GM18526 (cell line): ENCODE measurements around the gene CC2D2B.

Source experiments
- POLR2A ChIP-seq: IDR thresholded peaks from 3 replicates; pipeline ENCODE4 v1.6.1; 2011; ENCODE audit not compliant: insufficient read length; ENCODE audit errors: extremely low read depth

Gene CC2D2B

DNA sequence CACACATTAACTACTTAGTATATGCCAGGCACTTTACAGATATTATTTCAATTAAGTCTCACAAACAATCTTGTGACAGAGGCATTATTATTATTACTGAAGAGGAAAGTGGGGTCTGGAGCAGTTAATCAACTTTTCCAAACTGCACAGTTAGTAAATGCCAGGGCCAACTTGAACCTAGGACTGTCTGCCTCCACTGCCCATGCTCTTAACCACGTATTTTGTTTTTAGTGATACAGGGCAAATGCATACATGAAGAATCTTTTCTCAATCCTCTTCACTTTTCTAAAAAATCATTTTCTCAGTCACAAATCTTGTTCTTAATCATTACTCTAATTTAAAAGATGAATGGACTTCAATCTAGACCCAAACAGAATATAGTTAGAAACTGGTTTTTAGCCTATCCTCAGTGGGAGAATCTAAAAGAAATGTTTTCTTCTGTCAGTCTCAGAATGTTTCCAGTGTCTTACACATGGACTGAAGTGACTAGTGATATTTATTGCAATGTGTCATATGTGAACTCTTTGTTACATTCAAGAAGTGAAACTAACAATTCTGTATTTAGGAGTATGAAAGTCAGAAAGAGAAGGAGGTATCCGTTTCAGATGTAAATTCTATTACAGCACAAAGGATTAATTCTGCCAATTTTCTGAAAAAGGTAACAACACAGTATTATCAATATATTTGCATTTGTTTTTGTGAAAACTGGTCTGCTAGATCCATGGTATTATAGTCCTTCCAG lies 80.1 kb downstream of the CC2D2B start:
- TF ChIP-seq POLR2A: no peak

GRCh38 chr10:95988702-95989101 lies 80.9 kb downstream of the CC2D2B start:
- TF ChIP-seq POLR2A: no peak

- TF ChIP-seq POLR2A: no peak
Measured at GRCh38 chr10:95998255-95998784, 90.5 kb downstream of the CC2D2B start.

GRCh38 chr10:96013956-96014355 lies 106.2 kb downstream of the CC2D2B start:
- no peak for TF ChIP-seq POLR2A

DNA sequence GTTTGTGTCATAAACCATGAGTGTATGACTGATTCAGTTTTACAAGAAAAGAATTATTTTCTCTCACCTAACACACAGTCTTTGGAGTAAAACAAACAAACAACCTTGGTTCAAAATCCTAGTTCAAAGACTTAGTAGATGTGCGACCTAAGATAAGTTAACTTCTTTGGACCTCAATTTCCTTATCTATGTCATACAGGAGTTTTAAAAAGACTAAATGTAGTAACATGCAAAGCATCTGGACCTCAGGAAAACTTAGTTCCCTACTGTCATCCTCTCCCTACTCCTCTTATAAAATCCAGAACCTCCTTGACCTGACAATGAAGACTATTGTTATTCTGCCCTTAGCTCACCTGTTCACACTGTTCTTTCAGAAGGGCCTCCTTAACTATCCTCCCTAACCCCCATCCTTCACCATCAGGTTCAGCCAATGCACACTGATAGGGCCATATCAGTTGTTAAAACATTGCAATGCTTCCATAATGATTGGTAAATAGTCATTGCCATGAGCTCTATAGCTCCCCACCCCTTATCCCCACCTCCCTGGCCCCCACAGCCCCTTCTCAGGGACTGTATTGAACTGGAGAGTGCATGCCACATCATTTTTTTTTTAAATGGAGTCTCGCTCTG lies 106.8 kb downstream of the CC2D2B start:
- no peak for TF ChIP-seq POLR2A

DNA sequence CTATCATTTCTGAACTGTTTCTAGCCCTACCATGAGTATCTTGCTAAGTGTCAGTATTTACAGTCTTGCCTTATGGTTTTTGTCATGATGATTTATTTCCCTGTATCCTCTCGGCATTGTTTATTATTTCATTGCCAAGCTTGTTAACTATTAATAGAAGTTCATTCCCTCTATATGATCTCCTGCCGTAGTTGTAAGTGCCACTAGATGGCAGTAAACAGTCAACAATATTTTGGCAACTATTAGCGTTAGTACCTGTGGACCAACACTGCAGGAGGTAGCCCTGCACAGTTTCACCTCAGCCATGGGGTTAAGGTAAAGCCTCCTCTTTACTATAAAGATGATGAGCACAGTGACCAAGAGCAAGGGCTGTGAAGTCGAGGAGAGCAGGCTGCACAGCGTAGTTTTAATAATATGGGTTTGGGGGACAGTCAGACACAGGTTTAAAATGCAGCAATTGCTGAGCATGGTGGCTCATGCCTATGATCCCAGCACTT lies 109.5 kb downstream of the CC2D2B start:
- no peak for TF ChIP-seq POLR2A

DNA sequence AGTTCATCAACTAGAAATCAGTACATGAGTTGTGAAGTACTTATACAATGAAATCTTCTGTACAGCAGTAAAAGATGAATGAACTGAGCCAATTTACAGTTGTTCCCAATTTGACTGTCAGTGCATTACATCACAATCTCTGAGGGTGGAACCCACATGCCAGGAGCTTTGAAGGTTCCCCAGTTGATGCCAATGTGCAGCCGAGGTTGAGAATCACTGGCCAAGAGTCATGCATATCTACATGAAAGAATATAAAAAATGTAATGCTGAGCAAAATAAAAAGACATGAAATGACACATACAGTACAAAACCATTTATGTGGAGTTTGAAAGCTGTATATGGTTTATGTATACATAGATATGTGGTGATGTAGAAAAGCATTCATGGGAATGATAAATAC lies 113.6 kb downstream of the CC2D2B start:
- no peak for TF ChIP-seq POLR2A

DNA sequence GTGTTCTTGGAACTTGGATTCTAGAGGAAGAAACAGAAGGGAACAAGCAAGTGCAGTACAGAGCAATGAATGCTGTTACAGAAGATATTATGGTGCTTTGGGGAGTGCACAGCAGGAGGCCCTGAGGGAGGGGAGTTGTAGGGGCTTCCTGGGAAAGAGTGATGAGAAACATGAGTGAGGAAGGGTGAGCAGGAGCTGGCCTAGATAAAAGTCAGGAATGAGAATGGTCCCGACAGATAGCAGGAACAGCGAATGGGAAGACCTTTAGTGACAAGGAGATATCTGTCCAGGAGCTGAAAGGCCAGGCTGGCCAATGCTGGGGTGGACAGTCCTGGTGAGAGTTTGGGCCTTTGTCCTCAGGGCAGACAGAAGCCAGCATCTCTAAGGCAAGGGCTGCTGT lies 115.0 kb downstream of the CC2D2B start:
- no peak for TF ChIP-seq POLR2A

- no peak for TF ChIP-seq POLR2A
Measured at GRCh38 chr10:96023168-96023567, 115.4 kb downstream of the CC2D2B start.

GRCh38 chr10:96025566-96025965 lies 117.8 kb downstream of the CC2D2B start:
- no peak for TF ChIP-seq POLR2A

DNA sequence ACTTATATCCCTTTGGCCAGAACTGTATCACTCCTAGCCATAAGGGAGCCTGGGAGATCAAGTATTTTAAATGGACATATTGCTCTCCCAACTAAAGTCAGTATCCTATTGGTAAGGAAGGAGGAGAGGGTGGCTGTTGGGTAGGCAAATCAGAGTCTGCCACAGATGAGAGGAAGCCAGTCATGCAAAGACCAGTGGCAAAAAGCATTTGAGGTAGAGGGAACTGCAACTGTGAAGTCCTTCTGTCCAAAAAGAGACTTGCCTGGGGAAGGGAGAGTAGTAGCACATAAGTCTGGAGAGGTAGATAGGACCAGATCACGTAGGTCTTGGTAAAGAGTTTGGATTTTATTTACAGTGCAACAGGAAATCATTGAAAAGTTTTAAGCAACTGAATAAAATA lies 126.8 kb downstream of the CC2D2B start:
- TF ChIP-seq POLR2A: no peak

- TF ChIP-seq POLR2A: no peak
Measured at GRCh38 chr10:96038476-96039387, 131.0 kb downstream of the CC2D2B start.

GRCh38 chr10:96041146-96041545 lies 133.4 kb downstream of the CC2D2B start:
- no peak for TF ChIP-seq POLR2A

DNA sequence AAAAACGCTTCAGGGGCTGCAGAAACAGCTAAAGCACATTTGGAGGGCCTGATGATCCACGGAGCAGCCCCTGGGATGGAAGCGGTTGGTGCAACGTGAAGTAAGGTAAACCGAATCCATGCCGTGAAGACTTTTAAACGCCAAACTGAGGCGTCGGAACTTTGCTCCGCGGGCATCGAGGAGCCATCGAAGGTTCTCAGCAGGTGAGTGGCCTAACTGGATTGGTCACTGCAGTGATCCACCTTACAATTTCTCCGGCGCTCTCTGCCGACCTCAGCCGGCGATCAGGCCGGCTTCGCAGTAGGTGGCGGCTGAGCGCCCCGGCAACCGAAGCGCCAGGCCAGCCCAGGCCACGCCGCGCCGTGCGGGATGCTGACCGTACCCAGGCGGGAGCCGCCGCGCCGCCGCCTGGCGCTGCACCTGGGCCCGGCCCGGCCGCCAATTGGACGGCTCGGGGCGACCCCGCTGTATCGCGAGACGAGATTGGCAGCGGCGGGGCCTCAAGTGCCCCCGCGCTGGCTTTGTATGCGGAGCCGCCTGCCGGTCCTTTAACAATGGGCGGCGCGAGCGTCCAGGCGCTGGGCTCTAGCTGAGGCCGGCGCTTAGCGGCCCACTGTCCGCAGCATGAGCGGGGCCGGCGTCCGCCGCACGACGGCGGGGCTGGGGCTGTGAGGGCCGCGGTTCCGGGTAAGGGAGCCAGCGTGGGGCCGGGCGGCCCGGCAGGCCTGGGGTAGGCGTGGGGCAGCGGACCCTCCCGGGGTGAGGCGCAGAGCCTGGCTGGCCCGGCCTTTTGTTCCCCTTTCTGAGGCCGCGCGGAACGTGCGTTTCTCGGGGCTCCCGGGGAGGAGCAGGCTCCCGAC lies 135.5 kb downstream of the CC2D2B start, which contains the start of gene CCNJ:
Gene CCNJ, plus strand, starts transcription at position 551 of the 860 bp plus-strand sequence. CDS start 811 bp downstream, outside the sequence.
- TF ChIP-seq POLR2A: peak; percentile 59

DNA sequence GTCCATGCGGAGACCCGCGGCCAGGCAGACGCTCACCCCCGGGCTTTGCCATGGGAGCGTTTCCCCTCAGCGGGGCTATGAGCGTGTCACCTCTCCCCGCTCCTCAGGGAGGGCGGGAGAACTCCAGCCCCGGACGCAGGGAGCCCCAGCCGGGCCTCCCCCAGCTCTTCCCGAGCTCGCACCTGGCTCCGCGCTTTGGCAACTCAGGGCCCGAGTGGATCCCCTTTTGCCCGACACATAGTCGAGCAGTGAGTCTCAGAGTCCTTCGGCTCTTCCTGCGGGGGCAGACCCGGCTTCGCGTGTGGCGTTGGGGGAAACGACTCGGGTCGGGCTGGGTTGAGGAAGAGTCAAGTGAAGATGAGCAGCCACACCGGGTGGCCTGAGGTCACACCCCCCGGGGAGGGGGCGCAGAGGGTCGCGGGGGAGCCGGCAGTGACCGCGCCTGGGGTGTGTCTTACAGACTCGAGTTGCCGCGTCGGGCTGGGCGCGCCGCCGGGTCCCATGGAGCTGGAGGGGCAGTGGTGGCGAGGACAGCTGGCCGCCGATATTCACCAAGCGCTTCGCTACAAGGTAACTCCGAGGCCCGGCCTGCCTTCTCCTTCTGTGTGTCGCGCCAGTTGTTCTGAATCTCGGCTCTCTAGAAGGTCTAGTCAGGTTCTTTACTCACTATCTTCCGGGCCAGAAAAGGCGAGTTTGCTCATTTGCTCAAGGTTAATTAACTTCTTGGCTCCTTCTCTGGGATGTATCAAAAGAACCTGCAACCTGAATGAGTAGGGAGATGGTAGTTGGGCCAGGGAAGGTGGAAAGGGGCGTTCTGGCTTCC lies 136.3 kb downstream of the CC2D2B start:
- no peak for TF ChIP-seq POLR2A
